HG02870 (cell line): Measurements from ENCODE around the gene ZNF726.
"Not testable (repeated sequence)": the region's sequence is repeated elsewhere in the genome, so short reads cannot be mapped to it uniquely, and the experiment has no call there.

Experiments used
- ATAC-seq: cut with Tn5 transposase; IDR thresholded peaks from one replicate; pipeline ENCODE4 v1.9.1; 2021; ENCODE audit warnings: mild to moderate bottlenecking, moderate library complexity; ENCODE audit not compliant: unreplicated experiment

Gene ZNF726

GRCh38 chr19:23914402-23915286 is at the start of gene ZNF726:
ZNF726 (plus strand) TSS chr19:23914886; CDS start chr19:23914995, 109 bp downstream.
- peak; percentile 99 for ATAC-seq

DNA sequence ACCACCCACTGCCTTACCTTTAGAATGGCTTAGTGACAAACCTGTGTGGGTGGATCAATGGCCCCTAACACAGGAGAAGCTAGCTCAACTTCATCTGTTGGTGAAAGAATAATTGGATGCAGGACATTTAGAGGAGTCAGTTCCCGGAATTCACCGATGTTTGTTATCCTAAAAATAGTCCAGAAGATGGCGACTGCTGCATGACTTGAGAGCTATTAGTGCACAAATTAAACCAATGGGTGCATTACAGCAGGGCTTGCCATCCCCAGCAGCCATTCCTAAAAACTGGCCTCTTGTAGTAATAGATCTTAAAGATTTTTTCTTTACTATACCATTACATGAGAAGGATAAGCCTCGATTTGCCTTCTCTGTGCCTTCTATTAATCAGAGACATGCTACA is 46.8 kb upstream of the ZNF726 start:
- ATAC-seq: no peak

GRCh38 chr19:23868630-23869029 is 46.1 kb upstream of the ZNF726 start:
- ATAC-seq: no peak

DNA sequence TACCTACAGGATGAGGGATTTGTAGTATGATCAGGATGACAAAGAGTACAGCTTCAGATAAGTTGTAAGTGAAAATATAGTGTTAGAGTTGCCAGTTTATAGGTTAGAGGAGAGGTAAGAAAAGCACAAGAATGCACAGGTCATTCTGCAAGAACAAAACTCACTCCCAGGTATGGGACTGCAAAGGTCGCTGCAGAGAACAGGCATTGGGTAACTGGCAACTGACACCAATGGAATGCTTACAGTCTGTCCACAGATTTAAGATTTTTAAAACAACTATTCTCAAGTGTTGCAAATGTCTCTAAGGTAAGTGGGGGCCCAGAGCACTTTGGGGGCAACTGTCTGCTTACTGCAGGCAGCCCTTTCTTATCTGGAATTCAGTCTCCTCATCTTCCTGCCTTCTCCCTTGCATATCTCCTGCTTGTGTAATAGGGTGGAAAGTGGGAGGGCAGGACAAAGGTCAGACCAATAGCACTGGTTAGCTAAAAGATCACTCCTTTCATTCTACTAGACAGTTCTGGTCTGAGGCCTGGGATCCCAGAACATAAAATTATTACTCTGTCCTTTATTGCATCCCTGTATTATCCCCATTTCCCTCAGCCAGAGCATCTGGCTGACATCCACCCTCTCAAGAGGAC is 42.3 kb upstream of the ZNF726 start:
- no peak for ATAC-seq

- ATAC-seq: no peak
Measured at GRCh38 chr19:23876261-23876660, 38.4 kb upstream of the ZNF726 start.

- ATAC-seq: not testable (repeated sequence)
Measured at GRCh38 chr19:23876756-23877155, 37.9 kb upstream of the ZNF726 start.

DNA sequence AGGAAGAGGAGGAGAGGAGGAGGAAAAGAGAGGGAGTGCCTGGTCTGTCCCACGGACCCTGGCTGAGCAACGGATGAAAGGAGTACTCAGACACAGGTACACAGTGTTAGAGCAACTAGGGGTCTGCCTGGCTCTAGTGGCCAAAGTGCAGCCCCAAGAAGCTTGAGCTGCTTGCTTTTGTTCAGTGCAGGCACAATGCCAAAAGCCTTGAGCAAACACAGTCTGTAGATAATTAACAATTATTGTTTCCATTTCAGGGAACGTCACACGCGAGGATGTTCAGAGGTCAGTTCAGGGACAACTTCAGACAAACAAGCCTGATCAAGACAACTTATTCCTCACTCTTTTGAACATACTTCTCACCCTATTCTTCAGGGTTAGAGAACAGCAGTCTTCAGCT is 32.2 kb upstream of the ZNF726 start:
- ATAC-seq: no peak

GRCh38 chr19:23884363-23884762 is 30.3 kb upstream of the ZNF726 start:
- no peak for ATAC-seq

DNA sequence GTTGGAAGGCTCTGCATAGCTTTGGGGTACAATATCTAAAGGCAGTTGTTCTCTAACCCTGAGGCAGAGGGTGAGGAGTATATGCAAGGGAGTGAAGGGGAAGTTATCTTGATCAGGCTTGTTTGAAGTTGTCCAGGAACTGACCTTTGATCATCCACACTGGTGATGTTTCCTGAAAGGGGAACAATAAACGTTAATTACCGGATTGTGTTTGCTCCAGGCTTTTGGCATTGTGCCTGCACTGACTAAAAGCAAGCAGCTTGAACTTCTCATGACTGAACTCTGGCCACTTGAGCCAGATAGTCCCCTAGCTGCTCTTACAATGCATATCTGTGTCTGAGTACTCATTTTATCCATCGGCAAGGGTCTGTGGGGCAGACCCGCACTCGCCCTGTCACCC is 27.0 kb upstream of the ZNF726 start:
- ATAC-seq: no peak

- not testable (repeated sequence) for ATAC-seq
Measured at GRCh38 chr19:23896096-23896495, 18.6 kb upstream of the ZNF726 start.

DNA sequence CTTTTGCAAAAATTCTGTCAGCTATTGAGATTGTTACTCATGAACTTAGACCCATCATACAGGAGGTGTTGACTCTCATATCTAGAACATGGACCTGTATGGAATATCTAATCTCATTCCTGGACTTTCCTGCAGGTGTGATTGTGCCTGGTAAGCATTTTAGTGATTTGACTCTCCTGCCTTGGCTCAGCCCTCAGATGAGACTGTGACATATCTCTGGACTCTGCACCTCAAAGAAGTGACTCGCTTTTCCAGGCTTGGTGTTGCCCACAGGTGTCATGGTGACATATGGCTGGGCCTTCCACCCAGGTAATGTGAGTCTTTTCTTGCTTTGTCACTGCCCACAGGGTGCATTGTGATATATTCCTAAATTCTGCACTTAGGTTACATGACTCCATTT is 17.8 kb upstream of the ZNF726 start:
- no peak for ATAC-seq

DNA sequence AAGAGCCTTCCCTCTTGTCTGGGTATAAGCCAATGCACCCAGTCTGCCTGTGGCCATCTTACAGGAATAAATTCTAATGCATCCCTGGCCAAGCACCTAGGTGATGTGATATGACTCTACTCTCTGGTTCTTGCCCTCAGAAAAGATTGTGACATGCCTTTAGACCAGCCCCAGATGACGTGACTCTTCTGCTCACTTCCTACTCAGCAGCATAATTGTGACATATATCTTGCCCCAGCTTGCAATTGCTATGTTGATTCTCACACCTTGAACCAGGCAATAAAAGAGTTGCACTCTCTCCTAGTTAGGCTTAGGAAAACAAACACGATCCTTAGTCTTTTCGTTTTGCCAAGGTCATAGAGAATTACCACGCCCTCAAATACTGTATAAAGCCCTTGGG is 13.3 kb upstream of the ZNF726 start:
- no peak for ATAC-seq

GRCh38 chr19:23904406-23904805 is 10.3 kb upstream of the ZNF726 start:
- ATAC-seq: no peak

- ATAC-seq: no peak
Measured at GRCh38 chr19:23905771-23906170, 8.9 kb upstream of the ZNF726 start.

- no peak for ATAC-seq
Measured at GRCh38 chr19:23906835-23907234, 7.9 kb upstream of the ZNF726 start.

GRCh38 chr19:23908165-23908564 is 6.5 kb upstream of the ZNF726 start:
- ATAC-seq: no peak

DNA sequence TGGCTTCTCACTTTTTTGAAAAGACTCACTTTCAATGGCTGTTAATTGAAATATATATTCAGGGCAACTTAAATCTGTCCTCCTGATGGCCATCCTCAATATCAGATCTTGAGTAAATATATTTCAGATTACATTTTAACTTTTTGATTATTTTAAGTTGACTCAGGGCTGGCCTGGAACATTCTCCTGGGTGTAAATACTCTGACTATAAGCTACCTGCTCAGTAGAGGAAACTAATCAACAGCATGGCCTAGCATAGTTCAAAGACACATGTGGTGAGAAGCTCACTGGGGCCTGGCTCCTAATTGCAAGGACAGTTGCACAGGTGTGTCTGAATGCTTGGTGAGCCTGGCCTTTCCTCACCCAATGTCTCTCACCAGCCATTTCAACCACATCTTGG is 5.5 kb upstream of the ZNF726 start:
- no peak for ATAC-seq

DNA sequence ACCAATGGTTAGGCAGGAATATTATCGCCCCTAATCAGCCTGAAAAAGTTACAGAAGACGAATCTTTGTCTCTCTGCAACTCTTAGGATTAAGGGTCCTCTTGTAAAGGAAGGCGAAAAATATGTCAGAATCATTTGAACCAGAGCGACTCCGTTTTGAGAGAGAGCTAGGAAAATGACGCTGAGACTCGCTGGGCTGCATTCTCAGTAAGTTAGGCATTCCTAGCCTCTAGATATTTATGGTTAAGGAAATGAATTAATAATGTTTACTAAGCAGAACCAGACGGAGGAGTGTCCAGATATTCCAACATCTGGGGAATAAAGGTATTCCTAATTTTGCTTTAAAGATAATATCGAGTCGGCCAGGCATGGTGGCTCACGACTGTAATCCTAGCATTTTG is 755 bp upstream of the ZNF726 start:
- no peak for ATAC-seq

- no peak for ATAC-seq
Measured at GRCh38 chr19:23916991-23917390, 2.3 kb downstream of the ZNF726 start.

- ATAC-seq: no peak
Measured at GRCh38 chr19:23917856-23918255, 3.2 kb downstream of the ZNF726 start.

GRCh38 chr19:23925285-23925684 is 10.6 kb downstream of the ZNF726 start:
- ATAC-seq: no peak

DNA sequence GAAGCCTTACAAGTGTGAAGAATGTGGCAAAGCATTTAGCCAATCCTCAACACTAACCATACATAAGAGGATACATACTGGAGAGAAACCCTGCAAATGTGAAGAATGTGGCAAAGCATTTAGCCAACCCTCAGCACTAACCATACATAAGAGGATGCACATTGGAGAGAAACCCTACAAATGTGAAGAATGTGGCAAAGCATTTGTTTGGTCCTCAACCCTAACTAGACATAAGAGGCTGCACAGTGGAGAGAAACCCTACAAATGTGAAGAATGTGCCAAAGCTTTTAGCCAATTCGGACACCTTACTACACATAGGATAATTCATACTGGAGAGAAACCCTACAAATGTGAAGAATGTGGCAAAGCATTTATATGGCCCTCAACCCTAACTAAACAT is 18.2 kb downstream of the ZNF726 start:
- no peak for ATAC-seq
